GM12878 (cell line): ENCODE data around the gene SMARCD2.
A peak's percentile ranks its signal among the peaks of the same experiment; 100 is the strongest.
"Not testable (repeated sequence)": the region's sequence is repeated elsewhere in the genome, so short reads cannot be mapped to it uniquely, and the experiment has no call there.

Source experiments
- CTCF ChIP-seq, 3 experiments: IDR thresholded peaks in 2 of 3; conservative IDR thresholded peaks in 1 of 3; 2 replicates each; pipeline ENCODE4 v1.5.1; 2011; ENCODE audit warnings: low read depth in 3 of 3, low read length in 3 of 3, mild to moderate bottlenecking in 3 of 3, control low read depth in 2 of 3, moderate library complexity in 2 of 3, inconsistent platforms in 1 of 3, mixed read lengths in 1 of 3; ENCODE audit not compliant: control insufficient read depth in 2 of 3, insufficient read depth in 1 of 3; ENCODE audit errors: extremely low read depth in 1 of 3
- E4F1 ChIP-seq: fragments of 450-650 bp; IDR thresholded peaks from 2 replicates; pipeline ENCODE4 v1.6.1; 2018; ENCODE audit warnings: borderline replicate concordance, mild to moderate bottlenecking; ENCODE audit not compliant: partially characterized antibody
- EZH2 ChIP-seq: IDR thresholded peaks from 2 replicates; pipeline ENCODE4 v1.6.1; 2012; ENCODE audit warnings: low read depth, mild to moderate bottlenecking, control low read depth, inconsistent platforms, low read length, borderline replicate concordance; ENCODE audit not compliant: control insufficient read depth
- POLR2AphosphoS5 ChIP-seq: IDR thresholded peaks from 2 replicates; pipeline ENCODE4 v1.6.1; 2011; ENCODE audit warnings: mild to moderate bottlenecking, low read length, inconsistent platforms
- ZNF592 ChIP-seq: fragments of 450-650 bp; IDR thresholded peaks from 2 replicates; pipeline ENCODE4 v1.6.1; 2017; ENCODE audit warnings: mild to moderate bottlenecking, moderate library complexity

- TF ChIP-seq ZNF592, EZH2, POLR2AphosphoS5, E4F1: not testable (repeated sequence)
- TF ChIP-seq CTCF (IDR thresholded peaks at IDR 0.05 in 2 of 3, conservative IDR thresholded peaks at IDR 0.05 in 1 of 3; ENCODE audit: control insufficient read depth in 2 of 3, extremely low read depth in 1 of 3, insufficient read depth in 1 of 3, low read depth in 3 of 3, low read length in 3 of 3), result peak in 1 of 3 experiments; percentile 23; a peak in 1 of 6 replicates
These were observed 27.2 kb upstream of the SMARCD2 start for GRCh38 chr17:63869491-63870291.
